GM18520 (cell line): ENCODE measurements around the gene ATXN1.
"Not testable (repeated sequence)": the region's sequence is repeated elsewhere in the genome, so short reads cannot be mapped to it uniquely, and the experiment has no call there.

Experiments used
- ATAC-seq: cut with Tn5 transposase; IDR thresholded peaks from one replicate; pipeline ENCODE4 v1.9.1; 2021; ENCODE audit not compliant: unreplicated experiment

Gene ATXN1

DNA sequence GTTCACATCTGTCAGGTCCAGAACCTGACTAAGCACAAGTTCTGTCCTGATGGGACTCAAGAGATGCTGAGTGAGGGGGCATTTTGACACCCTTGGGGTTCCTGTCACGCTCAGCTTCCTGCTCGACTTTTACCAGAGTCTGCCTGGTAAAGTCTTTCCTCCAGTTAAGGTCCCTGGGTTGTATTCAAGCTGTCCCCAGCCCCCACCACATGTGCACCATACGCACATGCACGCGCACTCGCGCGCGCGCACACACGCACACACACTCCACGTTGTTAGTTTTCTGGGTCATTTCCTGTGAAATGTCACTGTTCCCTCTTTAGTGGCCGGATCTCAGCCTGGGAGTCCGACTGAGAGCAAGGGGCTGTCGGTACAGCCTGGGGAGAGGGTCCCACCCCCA, 356.8 kb downstream of the ATXN1 start:
- no peak for ATAC-seq

DNA sequence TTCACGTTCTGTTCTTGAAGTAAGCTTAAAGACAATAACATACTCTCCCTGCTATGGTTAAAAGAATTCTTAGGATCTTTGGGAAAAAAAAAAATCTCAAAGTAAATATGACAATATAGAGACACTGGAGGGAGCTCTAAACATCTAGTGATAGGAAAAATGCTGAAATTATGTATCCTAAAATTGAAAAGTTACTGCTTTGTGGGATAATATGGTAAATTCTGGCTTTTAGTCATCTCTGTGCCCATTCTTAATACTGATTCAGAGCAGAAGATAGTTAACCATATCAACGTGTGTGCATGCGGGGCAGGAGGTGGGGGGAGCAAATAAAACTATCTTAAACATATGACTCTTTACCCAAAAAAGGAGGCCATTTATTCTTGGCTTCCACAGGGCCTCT, 357.4 kb downstream of the ATXN1 start:
- no peak for ATAC-seq

DNA sequence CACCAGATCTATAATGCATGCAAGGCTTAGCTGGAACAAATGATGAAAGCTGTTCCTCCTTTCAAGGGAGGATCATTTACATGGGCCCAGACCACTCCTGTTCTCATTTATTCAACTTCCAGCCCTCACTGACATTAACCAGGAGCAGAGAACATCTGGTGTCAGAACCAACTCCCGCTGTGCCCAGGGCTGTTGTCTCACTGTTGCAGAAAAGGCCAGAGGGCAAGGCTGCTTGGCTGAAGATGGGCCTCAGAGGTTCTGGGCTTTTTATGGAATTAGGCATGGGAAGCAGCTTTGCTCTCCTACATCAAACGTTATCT, 358.7 kb downstream of the ATXN1 start:
- ATAC-seq: no peak

DNA sequence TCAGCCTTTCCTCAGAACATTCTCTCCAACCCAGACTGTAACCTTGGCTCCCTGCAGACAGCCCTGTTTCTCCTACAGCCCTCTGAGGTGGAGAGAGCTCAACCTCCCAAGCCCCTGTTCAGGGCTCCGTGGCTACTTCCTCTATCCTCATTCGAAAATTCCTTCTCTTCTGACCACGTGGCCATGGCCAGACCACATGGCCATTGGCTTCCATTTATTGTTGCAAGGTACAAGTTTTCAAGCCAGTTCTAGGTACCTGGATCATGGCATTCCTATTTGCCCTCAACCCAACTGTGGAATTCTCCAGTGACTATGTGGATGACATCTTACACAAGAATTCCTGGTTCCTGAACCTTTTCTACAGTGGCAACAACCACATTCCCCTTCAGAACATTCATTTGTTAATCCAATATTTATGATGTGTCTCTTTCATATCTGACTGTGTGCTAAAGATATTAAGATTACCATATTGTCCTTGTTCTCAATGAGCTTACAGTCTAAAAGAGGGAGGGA, 361.0 kb downstream of the ATXN1 start:
- no peak for ATAC-seq

DNA sequence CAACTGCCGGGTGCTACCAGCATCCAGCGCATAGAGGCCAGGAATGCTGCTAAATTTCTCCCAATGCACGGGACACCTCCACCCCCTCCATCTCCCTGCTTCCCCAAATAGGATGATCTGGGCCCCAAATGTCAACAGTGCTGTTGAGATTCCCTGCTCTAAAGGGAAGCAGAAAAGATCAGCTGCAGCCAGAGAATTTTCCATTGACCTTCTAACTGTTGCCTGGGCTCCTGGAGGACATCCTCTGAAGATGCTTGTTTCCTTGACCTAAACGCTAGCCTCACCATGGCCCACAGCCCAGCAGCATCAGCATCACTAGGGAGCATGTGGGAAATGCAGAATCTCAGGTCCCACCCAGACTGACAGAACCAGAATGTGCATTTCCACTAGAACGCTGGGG, 361.6 kb downstream of the ATXN1 start:
- ATAC-seq: no peak

DNA sequence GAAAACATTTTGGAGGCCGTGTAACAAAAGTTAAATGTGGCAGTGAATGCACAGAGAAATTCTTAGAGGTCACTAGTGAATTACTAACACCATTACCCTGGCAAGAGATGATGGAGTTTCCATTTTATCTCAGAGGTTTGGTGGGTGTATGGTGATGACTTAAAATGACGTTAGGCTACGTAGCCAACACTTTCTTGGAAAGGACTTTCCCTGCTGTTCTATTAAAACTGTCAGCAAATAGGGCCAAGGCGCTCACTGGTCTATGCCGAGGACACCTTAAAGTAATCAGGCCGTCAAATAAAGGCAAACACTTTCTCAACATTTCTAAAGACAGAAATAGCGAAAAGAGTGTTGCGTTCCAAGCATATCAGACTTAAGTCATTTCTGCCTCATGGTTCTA, 362.1 kb downstream of the ATXN1 start:
- ATAC-seq: no peak

DNA sequence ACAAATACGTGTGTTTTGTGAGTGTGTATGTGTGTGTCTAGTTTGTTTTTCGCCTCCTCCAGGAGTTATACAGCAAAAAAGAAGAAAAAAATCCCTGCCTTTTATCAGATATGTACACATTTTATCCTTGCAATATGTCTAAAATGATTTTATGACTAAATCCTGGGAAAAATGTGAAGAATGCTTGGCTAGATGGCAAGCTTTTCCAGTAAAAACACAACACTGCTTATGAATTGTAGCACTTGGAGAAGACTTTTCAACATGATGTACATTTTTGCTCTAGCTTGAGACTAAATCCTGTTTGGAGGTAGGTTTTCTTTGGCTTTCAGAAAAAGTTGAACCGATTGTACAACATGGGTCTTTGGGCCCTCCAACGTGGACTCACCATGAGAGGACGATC, 362.7 kb downstream of the ATXN1 start:
- ATAC-seq: no peak

DNA sequence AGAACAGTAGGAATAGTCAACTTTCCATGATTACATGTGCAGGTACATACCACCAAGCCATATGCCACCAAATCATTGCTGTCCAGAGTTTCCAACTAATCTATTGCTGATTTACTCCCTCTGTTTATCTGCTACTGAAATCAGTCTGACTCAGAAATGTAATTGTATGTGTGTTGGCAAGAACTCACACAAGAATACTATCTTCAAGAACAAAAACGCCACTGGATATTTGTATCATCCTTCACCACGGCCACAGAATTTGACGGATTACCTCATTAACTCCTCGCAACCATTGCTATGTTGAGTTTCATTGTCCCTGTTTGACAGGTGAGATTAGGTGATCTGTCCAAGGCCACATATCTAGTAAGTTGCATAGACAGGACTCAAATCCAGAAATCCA, 363.6 kb downstream of the ATXN1 start:
- ATAC-seq: no peak

DNA sequence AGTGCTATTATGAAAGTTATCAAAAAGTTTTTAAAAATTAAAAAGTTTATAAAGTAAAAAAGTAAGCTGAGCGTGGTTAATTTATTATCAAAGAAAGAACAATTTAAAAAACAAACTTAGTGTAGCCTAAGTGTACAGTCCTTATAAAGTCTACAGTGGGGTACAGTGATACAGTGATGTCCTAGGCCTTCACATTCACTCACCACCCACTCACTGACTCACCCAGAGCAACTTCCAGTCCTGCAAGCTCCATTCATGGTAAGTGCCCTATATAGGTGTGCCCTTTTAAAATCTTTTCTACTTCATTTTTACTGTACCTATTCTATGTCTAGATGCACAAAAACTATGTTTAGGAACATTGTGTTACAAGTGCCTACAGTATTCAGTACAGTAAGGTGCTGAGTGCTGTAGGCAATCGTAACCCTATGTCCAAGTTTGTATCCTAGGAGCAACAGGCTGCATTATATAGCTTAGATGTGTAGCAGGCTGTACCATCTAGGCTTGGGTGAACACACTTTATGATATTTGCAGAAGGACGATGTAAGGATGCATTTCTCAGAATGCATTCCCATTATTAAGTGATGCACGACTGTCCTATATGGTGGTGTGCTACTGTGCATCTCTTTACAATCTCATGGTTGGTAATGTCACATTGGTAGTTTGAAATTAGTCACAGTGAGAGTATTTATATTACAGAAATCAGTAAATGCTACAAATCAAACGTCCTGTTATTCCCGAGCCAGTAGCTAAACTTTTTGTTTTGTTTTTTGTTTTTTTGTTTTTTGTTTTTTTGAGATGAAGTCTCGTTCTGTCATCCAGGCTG, 364.6 kb downstream of the ATXN1 start:
- no peak for ATAC-seq

DNA sequence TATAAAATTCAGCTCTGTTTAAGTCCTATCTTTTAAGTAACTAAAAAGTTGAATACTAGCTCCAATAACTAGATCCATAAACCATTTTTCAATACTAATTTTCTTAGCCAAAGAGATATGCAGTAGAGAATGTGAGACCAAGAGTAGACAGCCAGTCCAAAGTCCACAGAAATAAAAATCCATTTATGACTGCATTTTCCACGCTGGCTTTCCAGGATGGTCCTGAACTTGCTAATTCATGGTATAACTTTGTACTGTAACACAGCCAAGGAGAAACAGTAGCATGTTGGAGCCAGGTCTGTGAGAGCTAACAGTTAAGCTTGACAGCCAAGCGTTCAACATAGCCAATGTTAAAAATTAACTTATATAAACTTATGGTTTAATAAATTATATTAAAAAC, 366.6 kb downstream of the ATXN1 start:
- no peak for ATAC-seq

DNA sequence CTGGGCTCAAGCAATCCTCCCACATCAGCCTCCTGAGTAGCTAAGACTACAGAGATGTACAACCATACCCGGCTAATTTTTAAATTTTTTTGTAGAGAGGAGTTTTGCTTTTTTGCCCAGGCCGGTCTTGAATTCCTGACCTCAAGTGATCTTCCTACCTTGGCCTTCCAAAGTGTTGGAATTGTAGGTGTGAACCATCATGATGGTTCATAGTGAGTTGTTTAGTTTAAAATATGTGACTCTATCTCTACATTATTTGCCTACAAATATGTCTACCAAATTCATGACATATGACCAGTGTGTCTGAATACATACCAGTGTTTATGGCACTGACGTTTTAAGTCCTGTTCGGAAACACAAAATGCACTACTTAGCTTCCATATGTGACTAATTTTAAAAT, 367.9 kb downstream of the ATXN1 start:
- ATAC-seq: no peak

DNA sequence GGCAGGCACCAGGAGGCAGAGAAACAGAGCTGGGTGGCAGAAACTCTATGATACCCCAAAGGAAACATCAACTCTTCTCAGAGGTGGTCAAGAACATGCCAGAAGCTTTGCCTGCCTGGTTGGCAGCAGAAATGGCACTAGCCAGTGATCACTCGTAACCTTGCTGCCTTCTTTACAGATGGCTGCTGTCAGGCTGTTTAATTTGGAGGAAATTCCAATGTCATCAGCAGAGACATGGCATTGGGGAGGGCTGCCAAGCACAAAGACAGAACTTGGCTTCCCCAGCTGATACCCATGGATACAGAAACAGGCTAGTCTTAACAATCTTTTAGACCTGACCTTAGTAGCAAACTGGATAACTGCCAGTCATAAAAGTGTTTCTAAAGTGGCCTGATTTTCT, 369.2 kb downstream of the ATXN1 start:
- no peak for ATAC-seq

DNA sequence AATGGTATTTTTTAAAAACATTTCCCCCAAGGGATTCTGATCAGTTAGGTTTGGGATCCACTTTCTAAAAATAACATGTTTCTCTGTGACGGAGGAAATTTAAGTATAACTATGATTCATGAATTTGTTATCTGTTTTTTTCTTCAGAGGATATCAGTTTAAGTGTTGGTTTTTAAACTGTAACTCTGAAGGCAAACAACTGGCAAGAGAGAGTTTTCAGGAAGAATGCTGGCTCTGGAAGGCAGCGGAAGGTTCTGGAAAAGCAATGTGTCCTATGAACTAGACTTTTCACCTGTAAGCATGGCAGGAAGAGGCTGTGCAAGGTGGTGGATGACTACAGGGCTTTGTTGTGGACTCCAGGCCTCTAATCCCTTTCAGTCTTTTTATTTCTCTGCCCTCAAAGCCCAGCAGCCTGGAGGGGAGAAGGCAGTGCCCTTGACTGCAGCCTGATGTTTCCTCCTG, 369.8 kb downstream of the ATXN1 start:
- ATAC-seq: no peak

DNA sequence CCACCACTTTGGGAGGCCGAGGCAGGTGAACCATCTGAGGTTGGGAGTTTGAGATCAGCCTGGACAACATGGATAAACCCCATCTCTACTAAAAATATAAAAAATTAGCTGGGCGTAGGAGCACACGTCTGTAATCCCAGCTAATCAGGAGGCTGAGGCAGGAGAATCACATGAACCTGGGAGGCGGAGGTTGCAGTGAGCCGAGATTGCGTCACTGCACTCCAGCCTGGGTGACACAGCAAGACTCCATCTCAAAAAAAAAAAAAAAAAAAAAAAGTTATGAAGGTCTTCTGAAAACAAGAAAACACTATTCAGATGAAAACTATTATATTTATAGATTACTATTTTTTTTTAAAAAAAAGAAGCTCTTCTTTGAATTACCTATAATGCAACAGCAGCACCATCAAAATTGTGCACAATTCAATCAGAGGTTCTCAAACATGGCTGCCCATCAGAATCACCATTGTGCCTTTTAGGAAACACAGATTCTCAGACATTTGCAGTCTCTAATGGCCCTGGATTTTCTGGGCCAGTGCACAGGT, 370.3 kb downstream of the ATXN1 start:
- ATAC-seq: not testable (repeated sequence)

DNA sequence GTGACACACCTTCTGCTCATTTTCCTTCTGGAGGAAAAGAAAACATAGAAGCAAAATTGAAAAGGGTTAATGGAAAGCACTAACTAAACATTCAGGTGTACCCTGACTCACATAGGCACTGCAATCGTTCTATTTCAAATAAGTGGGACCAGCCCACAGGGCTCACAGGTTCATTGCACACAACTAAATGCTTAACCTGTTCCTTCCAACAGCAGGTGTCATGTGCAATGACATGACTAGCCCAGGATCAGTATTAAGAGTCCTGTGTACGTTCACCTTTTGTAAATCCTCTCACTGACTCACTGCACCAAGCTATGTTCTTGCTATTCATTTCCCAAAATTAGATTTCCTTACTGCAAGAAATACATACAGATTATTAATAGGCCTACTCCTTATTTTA, 371.6 kb downstream of the ATXN1 start:
- ATAC-seq: no peak

DNA sequence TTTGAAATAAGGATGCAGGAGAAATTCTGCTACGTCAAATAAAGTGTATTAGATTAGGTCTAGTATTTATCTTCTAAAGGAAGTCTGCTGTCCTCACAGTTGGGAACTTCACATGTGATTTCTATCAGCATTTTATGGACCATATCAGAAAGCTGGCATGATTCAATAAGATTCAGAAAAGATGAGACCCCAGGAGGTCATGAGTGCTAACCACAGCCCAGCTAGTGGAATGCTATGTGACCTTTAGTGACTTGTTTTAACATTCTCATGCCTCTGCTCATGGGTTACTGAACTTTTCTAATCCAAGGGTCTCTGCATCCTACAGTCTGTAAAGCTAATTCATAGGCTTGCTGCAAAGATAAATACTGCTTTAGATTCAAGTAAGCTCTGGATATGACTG, 372.8 kb downstream of the ATXN1 start:
- no peak for ATAC-seq

DNA sequence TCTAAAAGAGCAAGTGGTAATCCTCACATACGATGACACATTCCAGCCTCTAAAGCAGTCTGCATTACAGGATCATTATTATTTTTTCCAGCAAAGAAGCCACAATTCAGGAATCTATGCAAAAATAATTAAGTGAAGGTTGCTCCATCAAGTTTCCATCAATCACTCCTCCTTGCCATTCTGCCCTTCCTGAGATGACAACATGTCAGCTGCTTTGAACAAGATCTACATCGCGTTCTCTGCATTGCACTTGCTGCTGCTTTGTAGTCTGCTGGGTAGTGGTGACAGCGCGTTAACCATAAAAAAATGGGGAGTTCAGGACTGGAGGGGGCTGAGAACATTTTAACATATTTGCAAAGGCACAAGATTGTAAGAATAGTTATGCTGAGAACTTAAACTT, 375.2 kb downstream of the ATXN1 start:
- no peak for ATAC-seq

DNA sequence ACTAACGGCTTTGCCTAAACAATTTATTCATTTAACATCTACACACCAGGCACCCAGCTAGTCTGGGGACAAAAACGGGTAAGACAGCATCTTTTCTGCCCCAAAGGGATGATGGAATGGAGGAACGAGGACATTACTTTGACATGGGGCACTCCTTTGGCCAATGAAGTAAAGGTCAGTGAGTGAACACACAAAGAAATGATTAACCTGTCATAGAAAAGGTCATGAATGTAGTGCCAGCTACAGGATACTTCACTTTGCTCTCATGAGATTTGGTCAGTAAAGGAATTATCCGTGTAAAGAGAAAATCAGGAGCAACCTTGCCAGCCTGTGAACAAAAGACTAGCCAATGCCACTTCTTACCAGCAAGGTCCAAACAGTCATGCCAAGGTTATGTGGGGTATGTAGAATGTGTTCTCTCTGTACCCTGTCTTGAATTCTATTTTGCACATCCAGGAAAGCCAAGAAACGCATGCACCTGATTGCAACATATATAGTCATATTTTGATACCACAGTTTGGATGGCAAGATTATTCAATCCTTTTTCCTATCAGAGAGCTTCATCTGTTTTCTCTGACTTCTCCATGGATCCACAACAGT, 377.6 kb downstream of the ATXN1 start:
- ATAC-seq: no peak

DNA sequence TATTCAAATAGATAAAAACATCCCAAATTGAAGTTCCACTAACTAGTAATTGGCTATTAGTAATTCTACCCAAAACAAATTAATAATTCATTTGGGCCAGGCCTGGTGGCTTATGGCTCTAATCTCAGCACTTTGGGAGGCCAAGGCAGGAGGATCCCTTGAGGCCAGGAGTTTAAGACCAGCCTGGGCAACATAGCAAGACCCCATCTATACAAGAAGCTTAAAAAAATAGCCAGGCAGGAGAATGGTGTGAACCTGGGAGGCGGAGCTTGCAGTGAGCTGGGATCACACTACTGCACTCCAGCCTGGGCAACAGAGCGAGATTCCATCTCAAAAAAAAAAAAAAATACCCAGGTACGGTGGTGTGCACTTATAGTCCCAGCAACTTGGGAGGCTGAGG, 379.3 kb downstream of the ATXN1 start:
- not testable (repeated sequence) for ATAC-seq

DNA sequence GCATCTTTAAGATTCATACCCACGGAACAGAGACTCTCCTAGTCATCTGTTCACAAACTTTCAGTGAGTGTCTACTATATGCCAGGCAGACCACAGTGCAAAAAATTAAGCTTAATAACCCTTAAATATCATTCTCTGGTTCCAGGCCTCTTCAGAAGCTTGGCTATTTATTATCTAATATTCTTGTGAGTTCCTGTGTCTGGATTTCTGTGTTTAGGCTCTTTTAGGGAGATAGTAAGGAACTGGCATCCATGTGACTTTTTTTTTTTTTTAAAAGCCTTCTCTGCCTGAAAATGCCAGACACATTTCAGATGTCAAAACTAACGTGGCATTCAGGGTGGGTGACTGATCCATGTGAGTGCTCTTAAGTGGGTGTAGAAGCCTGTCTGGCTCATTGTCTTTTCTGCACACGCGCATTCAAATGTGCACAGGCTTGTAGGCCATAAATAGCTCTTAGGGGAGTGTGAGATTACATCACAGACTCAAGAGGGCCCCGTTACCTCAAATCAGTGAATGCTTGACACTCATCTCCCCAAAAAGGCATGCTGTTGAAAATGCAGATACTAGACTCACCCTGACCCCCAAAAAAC, 380.9 kb downstream of the ATXN1 start:
- ATAC-seq: no peak

DNA sequence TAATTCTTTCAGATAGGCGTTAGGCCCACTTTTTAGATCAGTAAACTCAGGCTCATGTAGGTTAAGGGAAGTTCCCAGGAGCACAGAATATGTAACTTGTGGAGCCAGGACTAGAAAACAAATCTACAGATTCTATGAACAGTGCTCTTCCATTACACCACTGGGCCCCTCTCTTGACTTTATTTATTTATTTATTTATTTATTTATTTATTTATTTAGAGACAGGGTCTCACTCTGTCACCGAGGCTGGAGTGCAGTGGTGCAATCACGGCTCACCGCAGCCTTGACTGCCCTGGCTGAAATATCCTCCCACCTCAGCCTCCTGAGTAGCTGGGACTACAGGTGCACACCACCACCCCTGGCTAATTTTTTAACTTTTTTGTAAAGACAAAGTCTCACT, 382.9 kb downstream of the ATXN1 start:
- not testable (repeated sequence) for ATAC-seq

DNA sequence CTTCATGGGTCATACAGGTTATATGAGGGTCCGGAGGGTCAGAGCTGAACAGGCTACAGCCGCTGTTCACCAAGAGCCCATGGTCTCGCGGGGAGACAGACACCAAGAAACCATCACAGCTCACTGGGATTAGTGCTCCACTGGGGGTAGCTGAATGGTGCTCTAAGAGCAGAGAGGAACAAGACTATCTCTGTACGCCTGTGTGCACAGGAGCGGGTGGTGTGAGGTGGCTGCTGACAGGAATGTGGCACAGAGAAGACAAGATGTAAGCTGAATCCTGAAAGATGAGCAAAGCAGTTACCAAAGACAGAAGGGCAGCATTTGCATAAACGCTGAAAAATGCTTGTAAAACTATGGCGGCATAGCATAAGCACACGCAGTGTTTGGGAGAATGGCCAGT, 383.8 kb downstream of the ATXN1 start:
- ATAC-seq: no peak
